OCI-LY3 (cell line): ENCODE data around the gene EPPIN.

Source experiments
- EZH2phosphoT487 ChIP-seq: fragments of 200-600 bp; shearing (Covaris generic); IDR thresholded peaks from 2 replicates; pipeline ENCODE4 v1.6.1; 2018; ENCODE audit warnings: antibody characterized with exemption, mixed run types, low read depth
- TF ChIP-seq, protein P1 (sequence below): fragments of 200-600, 300-600 bp; sonication (generic); IDR thresholded peaks from 2 replicates; pipeline ENCODE4 v1.5.1; 2014; ENCODE audit warnings: antibody characterized with exemption, low read length, low read depth

DNA sequence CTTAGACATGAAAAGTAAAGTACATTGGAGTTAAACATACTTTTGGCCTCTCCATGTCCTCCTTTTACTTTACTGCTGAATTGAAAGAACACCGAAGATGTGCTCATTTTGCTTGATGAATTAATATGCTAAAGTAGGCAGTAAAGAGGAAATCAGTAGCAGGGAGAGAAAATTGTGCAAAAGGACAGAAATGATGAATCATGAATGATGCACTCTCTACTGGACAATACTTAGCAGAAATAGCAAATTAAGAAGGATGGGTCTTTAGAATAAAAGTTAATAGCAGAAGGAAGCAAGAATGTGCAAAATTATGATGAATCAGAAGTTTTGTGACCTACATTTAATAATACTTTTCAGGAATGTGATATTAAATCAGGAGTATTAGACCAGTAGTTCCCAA lies 23.4 kb downstream of the EPPIN start:
- TF ChIP-seq, protein P1, sequence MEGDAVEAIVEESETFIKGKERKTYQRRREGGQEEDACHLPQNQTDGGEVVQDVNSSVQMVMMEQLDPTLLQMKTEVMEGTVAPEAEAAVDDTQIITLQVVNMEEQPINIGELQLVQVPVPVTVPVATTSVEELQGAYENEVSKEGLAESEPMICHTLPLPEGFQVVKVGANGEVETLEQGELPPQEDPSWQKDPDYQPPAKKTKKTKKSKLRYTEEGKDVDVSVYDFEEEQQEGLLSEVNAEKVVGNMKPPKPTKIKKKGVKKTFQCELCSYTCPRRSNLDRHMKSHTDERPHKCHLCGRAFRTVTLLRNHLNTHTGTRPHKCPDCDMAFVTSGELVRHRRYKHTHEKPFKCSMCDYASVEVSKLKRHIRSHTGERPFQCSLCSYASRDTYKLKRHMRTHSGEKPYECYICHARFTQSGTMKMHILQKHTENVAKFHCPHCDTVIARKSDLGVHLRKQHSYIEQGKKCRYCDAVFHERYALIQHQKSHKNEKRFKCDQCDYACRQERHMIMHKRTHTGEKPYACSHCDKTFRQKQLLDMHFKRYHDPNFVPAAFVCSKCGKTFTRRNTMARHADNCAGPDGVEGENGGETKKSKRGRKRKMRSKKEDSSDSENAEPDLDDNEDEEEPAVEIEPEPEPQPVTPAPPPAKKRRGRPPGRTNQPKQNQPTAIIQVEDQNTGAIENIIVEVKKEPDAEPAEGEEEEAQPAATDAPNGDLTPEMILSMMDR = no peak
- no peak for TF ChIP-seq EZH2phosphoT487
